ENCODE results near the gene SP100.
"Not testable (repeated sequence)": the region's sequence is repeated elsewhere in the genome, so short reads cannot be mapped to it uniquely, and the experiment has no call there.

SP100 gene

GRCh38 chr2:230429513-230429912, 13.5 kb downstream of the SP100 start:
- TF ChIP-seq CTCF (IDR thresholded peaks at IDR 0.05; ENCODE audit: control extremely low read depth, extremely low read depth, low read depth, missing control alignments): no peak
- no peak for DNase-seq (ENCODE audit: extremely low spot score)
- CTCF ChIA-PET: interaction anchor here (0.7 kb wide), 1 partner anchor 181 kb away, joined by 3 read pairs; no protein-coding TSS in a partner anchor
- POLR2A ChIA-PET: no interaction called here

GRCh38 chr2:230430957-230431910, 15.2 kb downstream of the SP100 start:
- ChIA-PET POLR2A (interaction anchor here (1.4 kb wide), 1 partner anchor 9 kb away, joined by 6 read pairs; no protein-coding TSS in a partner anchor), CTCF (no interaction called here)
- TF ChIP-seq CTCF (IDR thresholded peaks at IDR 0.05; ENCODE audit: control extremely low read depth, extremely low read depth, low read depth, missing control alignments): no peak
- no peak for DNase-seq (ENCODE audit: extremely low spot score)

GRCh38 chr2:230434677-230435324, 18.8 kb downstream of the SP100 start:
- POLR2A ChIA-PET: interaction anchor here (0.7 kb wide), 1 partner anchor 168 kb away, joined by 3 read pairs; no protein-coding TSS in a partner anchor
- no peak for DNase-seq (ENCODE audit: extremely low spot score)
- no peak for TF ChIP-seq CTCF (IDR thresholded peaks at IDR 0.05; ENCODE audit: control extremely low read depth, extremely low read depth, low read depth, missing control alignments)
- CTCF ChIA-PET: interaction anchor here (1.5 kb wide), 1 partner anchor 41 kb away, joined by 4 read pairs; no protein-coding TSS in a partner anchor

GRCh38 chr2:230435431-230435830, 19.4 kb downstream of the SP100 start:
- no peak for DNase-seq (ENCODE audit: extremely low spot score)
- ChIA-PET POLR2A (interaction anchor here (0.7 kb wide), 1 partner anchor 167 kb away, joined by 3 read pairs; no protein-coding TSS in a partner anchor), CTCF (interaction anchor here (1.2 to 1.5 kb wide), 2 partner anchors 10 to 41 kb away, joined by 4 read pairs; no protein-coding TSS in a partner anchor)
- TF ChIP-seq CTCF (IDR thresholded peaks at IDR 0.05; ENCODE audit: control extremely low read depth, extremely low read depth, low read depth, missing control alignments): no peak

GRCh38 chr2:230439121-230439520, 23.1 kb downstream of the SP100 start:
- DNase-seq (ENCODE audit: extremely low spot score); CTCF ChIA-PET; POLR2A ChIA-PET: not testable (repeated sequence)

- no peak for DNase-seq (ENCODE audit: extremely low spot score)
- ChIA-PET CTCF (no interaction called here), POLR2A (no interaction called here)
- no peak for TF ChIP-seq CTCF (IDR thresholded peaks at IDR 0.05; ENCODE audit: control extremely low read depth, extremely low read depth, low read depth, missing control alignments)
These were observed 23.6 kb downstream of the SP100 start for GRCh38 chr2:230439590-230439989.

Measured in GM10248 (cell line).